SIG-M5 (cell line): Measurements from ENCODE around the gene FNTB.
"Not testable (repeated sequence)": the region's sequence is repeated elsewhere in the genome, so short reads cannot be mapped to it uniquely, and the experiment has no call there.

ENCODE experiments used
- DNase-seq: peaks from one replicate; lab custom pipeline; 2025; lab: John Stamatoyannopoulos, UW

The FNTB gene

GRCh38 chr14:65019944-65020566 is 33.4 kb downstream of the FNTB start:
- no peak for DNase-seq

GRCh38 chr14:65024957-65025356 is 38.3 kb downstream of the FNTB start:
- no peak for DNase-seq

GRCh38 chr14:65025818-65026217 is 39.1 kb downstream of the FNTB start:
- no peak for DNase-seq

GRCh38 chr14:65026526-65026925 is 39.8 kb downstream of the FNTB start:
- DNase-seq: no peak

GRCh38 chr14:65027127-65027799 is 40.6 kb downstream of the FNTB start:
- DNase-seq: no peak

- DNase-seq: no peak
Measured at GRCh38 chr14:65028937-65029336, 42.2 kb downstream of the FNTB start.

- not testable (repeated sequence) for DNase-seq
Measured at GRCh38 chr14:65031321-65031720, 44.6 kb downstream of the FNTB start.

- DNase-seq: no peak
Measured at GRCh38 chr14:65032319-65032718, 45.6 kb downstream of the FNTB start.

GRCh38 chr14:65033181-65033580 is 46.5 kb downstream of the FNTB start:
- DNase-seq: no peak

- no peak for DNase-seq
Measured at GRCh38 chr14:65034021-65034420, 47.3 kb downstream of the FNTB start.

- no peak for DNase-seq
Measured at GRCh38 chr14:65035049-65035448, 48.4 kb downstream of the FNTB start.

- no peak for DNase-seq
Measured at GRCh38 chr14:65038966-65039365, 52.3 kb downstream of the FNTB start.

- no peak for DNase-seq
Measured at GRCh38 chr14:65040666-65041433, 54.2 kb downstream of the FNTB start.

GRCh38 chr14:65041434-65041915 is 54.8 kb downstream of the FNTB start:
- no peak for DNase-seq

GRCh38 chr14:65042296-65042695 is 55.6 kb downstream of the FNTB start:
- no peak for DNase-seq

- peak; percentile 70 for DNase-seq
Measured at GRCh38 chr14:65042731-65043372, 56.2 kb downstream of the FNTB start.

GRCh38 chr14:65043893-65044595 is 57.3 kb downstream of the FNTB start:
- DNase-seq: no peak

- DNase-seq: peak; percentile 80
Measured at GRCh38 chr14:65044596-65044959, 57.9 kb downstream of the FNTB start.

- no peak for DNase-seq
Measured at GRCh38 chr14:65045006-65045405, 58.3 kb downstream of the FNTB start.

GRCh38 chr14:65045709-65046108 is 59.0 kb downstream of the FNTB start:
- DNase-seq: no peak

- no peak for DNase-seq
Measured at GRCh38 chr14:65052832-65053231, 66.1 kb downstream of the FNTB start.

- DNase-seq: no peak
Measured at GRCh38 chr14:65053466-65053865, 66.8 kb downstream of the FNTB start.
